ENCODE measurements around the gene C6orf62. TPM values are rescaled to one million over a fixed set of nuclear protein-coding genes. Genes with fewer than 3 reads are reported as not detected.
"Not testable (repeated sequence)": the region's sequence is repeated elsewhere in the genome, so short reads cannot be mapped to it uniquely, and the experiment has no call there.

C6orf62 gene
- polyA plus RNA-seq, 1 donor from 2014 or later = 105 TPM

GRCh38 chr6:24668997-24669361 lies 50.0 kb downstream of the C6orf62 start:
- H3K4me3 ChIP-seq (ENCODE audit: low read length) = no peak overlapping the region
- no peaks in the 10 kb centered on the region for H3K9me2 ChIP-seq (ENCODE audit: insufficient read depth, low read length)
- TF ChIP-seq RAD21 (conservative IDR thresholded peaks at IDR 0.05) = no peak
- TF ChIP-seq REST (IDR thresholded peaks at IDR 0.05; ENCODE audit: borderline replicate concordance) = no peak
- TF ChIP-seq MXI1 (conservative IDR thresholded peaks at IDR 0.05; ENCODE audit: poor library complexity, severe bottlenecking) = no peak
- H2AFZ ChIP-seq (ENCODE audit: low read depth, low read length) = no peak overlapping the region
- peaks cover 8% of the 10 kb centered on the region for H3F3A ChIP-seq (ENCODE audit: insufficient read depth, low read length, poor library complexity, severe bottlenecking)
- H3K4me2 ChIP-seq (ENCODE audit: low read length) = no peak overlapping the region
- no peaks in the 10 kb centered on the region for H3K36me3 ChIP-seq (ENCODE audit: insufficient read depth, low read length)
- H4K20me1 ChIP-seq (ENCODE audit: insufficient read depth) = no peaks in the 10 kb centered on the region
- no peaks in the 10 kb centered on the region for H3K27me3 ChIP-seq (ENCODE audit: insufficient read depth, low read depth, low read length)
- peaks cover 20% of the 10 kb centered on the region for H3K79me2 ChIP-seq (replicated peaks; ENCODE audit: insufficient read depth, low read length)
- no peak overlapping the region for H3K27ac ChIP-seq (ENCODE audit: low read length)
- peaks cover 3% of the 10 kb centered on the region for H3K9me3 ChIP-seq (ENCODE audit: low read length)
- H3K9ac ChIP-seq (ENCODE audit: low read length) = no peak overlapping the region

DNA sequence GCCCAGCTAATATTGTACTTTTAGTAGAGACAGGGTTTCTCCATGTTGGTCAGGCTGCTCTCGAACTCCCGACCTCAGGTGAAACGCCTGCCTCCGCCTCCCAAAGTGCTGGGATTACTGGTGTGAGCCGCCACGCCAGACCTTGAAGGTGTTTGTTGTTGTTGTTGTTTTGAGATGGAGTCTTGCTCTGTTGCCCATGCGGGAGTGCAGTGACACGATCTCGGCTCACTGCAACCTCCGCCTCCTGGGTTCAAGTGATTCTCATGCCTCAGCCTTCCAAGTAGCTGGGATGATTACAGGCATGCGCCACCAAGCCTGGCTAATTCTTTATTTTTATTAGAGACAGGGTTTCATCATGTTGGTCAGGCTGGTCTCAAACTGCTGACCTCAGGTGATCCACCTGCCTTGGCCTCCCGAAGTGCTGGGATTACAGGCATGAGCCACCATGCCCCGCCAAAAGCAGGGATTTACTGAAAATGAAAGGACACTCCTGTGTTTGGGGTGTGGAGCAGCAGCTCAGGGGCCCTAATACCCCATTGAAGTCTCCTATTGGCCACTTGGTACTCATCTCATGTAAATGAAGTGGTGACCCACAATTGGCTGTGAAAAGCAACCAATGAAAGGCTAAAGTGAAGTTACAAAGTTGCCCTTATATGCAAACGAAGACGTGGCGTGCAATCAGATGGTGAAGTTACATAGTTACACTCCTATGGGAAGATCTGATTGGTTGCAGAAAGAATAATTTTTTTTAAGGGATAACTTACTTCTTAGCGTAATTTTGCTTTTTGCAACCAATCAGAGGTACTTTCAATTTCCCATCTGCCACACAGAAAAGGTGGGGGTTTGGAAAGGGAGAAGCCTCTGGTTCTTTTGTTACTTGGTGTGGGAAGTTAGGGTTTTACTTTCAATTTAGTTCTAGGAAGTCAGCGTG lies 50.6 kb downstream of the C6orf62 start:
- H3K9me3 ChIP-seq (ENCODE audit: low read length); H3K4me2 ChIP-seq (ENCODE audit: low read length); H3K36me3 ChIP-seq (ENCODE audit: insufficient read depth, low read length); H3F3A ChIP-seq (ENCODE audit: insufficient read depth, low read length, poor library complexity, severe bottlenecking); H3K9ac ChIP-seq (ENCODE audit: low read length); H3K27ac ChIP-seq (ENCODE audit: low read length); H3K9me2 ChIP-seq (ENCODE audit: insufficient read depth, low read length); H2AFZ ChIP-seq (ENCODE audit: low read depth, low read length); H4K20me1 ChIP-seq (ENCODE audit: insufficient read depth); H3K27me3 ChIP-seq (ENCODE audit: insufficient read depth, low read depth, low read length): not testable (repeated sequence)
- peak overlapping the region; percentile 76 for H3K4me3 ChIP-seq (ENCODE audit: low read length)
- peaks cover 25% of the 10 kb centered on the region for H3K79me2 ChIP-seq (replicated peaks; ENCODE audit: insufficient read depth, low read length)

GRCh38 chr6:24667378-24667803 lies 51.6 kb downstream of the C6orf62 start:
- peak overlapping the region; percentile 97 for H3K4me2 ChIP-seq (ENCODE audit: low read length)
- no peaks in the 10 kb centered on the region for H3K27me3 ChIP-seq (ENCODE audit: insufficient read depth, low read depth, low read length)
- H4K20me1 ChIP-seq (ENCODE audit: insufficient read depth) = no peaks in the 10 kb centered on the region
- H3K9ac ChIP-seq (ENCODE audit: low read length) = peak overlapping the region; percentile 60
- H3K4me3 ChIP-seq (ENCODE audit: low read length) = peak overlapping the region; percentile 76
- H2AFZ ChIP-seq (ENCODE audit: low read depth, low read length) = peak overlapping the region; percentile 71
- H3K36me3 ChIP-seq (ENCODE audit: insufficient read depth, low read length) = peaks cover 9% of the 10 kb centered on the region
- peak overlapping the region; percentile 69 for H3K27ac ChIP-seq (ENCODE audit: low read length)
- H3K9me2 ChIP-seq (ENCODE audit: insufficient read depth, low read length) = no peaks in the 10 kb centered on the region
- H3K79me2 ChIP-seq (replicated peaks; ENCODE audit: insufficient read depth, low read length) = peaks cover 25% of the 10 kb centered on the region
- peaks cover 8% of the 10 kb centered on the region for H3F3A ChIP-seq (ENCODE audit: insufficient read depth, low read length, poor library complexity, severe bottlenecking)
- no peaks in the 10 kb centered on the region for H3K9me3 ChIP-seq (ENCODE audit: low read length)
- TF ChIP-seq, protein P1, sequence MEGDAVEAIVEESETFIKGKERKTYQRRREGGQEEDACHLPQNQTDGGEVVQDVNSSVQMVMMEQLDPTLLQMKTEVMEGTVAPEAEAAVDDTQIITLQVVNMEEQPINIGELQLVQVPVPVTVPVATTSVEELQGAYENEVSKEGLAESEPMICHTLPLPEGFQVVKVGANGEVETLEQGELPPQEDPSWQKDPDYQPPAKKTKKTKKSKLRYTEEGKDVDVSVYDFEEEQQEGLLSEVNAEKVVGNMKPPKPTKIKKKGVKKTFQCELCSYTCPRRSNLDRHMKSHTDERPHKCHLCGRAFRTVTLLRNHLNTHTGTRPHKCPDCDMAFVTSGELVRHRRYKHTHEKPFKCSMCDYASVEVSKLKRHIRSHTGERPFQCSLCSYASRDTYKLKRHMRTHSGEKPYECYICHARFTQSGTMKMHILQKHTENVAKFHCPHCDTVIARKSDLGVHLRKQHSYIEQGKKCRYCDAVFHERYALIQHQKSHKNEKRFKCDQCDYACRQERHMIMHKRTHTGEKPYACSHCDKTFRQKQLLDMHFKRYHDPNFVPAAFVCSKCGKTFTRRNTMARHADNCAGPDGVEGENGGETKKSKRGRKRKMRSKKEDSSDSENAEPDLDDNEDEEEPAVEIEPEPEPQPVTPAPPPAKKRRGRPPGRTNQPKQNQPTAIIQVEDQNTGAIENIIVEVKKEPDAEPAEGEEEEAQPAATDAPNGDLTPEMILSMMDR (IDR thresholded peaks at IDR 0.05; ENCODE audit: poor library complexity, severe bottlenecking) = no peak
- no peak for TF ChIP-seq POLR2AphosphoS5 (IDR thresholded peaks at IDR 0.05)
- no peak for TF ChIP-seq MXI1 (conservative IDR thresholded peaks at IDR 0.05; ENCODE audit: poor library complexity, severe bottlenecking)
- no peak for TF ChIP-seq SMC3 (conservative IDR thresholded peaks at IDR 0.05; ENCODE audit: poor library complexity)
- TF ChIP-seq REST (IDR thresholded peaks at IDR 0.05; ENCODE audit: borderline replicate concordance) = no peak
- TF ChIP-seq RAD21 (conservative IDR thresholded peaks at IDR 0.05) = no peak
- TF ChIP-seq TAF1 (IDR thresholded peaks at IDR 0.05; ENCODE audit: low read depth) = no peak
- no peak for TF ChIP-seq EP300 (conservative IDR thresholded peaks at IDR 0.05; ENCODE audit: poor library complexity, severe bottlenecking)
- TF ChIP-seq EZH2 (IDR thresholded peaks at IDR 0.05; ENCODE audit: borderline replicate concordance, insufficient read depth, low read length, poor library complexity, severe bottlenecking) = no peak
